Measurements from ENCODE around the gene ZNF804A.

ZNF804A gene

DNA sequence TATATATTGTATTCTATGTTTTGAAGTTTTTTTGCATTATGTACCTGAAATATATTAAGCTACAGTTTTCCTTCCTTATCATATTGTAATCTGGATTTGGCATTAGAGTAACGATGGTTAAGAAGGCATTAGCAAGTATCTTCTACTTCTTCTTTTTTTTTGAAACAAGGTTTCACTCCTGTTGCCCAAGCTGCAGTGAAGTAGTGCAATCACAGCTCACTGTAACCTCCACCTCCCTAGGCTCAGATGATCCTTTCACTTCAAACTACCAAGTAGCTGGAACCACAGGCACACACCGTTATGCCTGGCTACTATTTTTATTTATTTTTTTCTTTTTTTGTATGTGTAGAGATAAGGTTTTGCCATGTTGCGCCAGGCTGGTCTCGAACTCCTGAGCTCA lies 201.1 kb downstream of the ZNF804A start:
- no peaks in the 10 kb centered on the region for H3K36me3 ChIP-seq (ENCODE audit: control insufficient read depth in 1 of 2, insufficient read depth in 2 of 2, low read depth in 1 of 2, low read length in 2 of 2)
- no peak overlapping the region for H3K4ac ChIP-seq (ENCODE audit: low read depth in 1 of 2, low read length in 2 of 2)
- no peak overlapping the region for H4K91ac ChIP-seq (ENCODE audit: low read length)
- no peaks in the 10 kb centered on the region for H3K9me3 ChIP-seq (ENCODE audit: control insufficient read depth, low read length)
- no peak overlapping the region for H3K4me2 ChIP-seq (ENCODE audit: low read length, poor library complexity, severe bottlenecking)
- DNase-seq, result no peak
- no peak overlapping the region for H2AK5ac ChIP-seq (ENCODE audit: low read length, severe bottlenecking)
- no peaks in the 10 kb centered on the region for H3K79me1 ChIP-seq (replicated peaks; ENCODE audit: low read length, poor library complexity, severe bottlenecking)
- no peak overlapping the region for H2BK120ac ChIP-seq (ENCODE audit: low read depth, low read length)
- H2AFZ ChIP-seq (ENCODE audit: low read depth, low read length), result no peak overlapping the region
- no peak overlapping the region for H3K4me3 ChIP-seq (ENCODE audit: insufficient read depth in 1 of 2, low read depth in 1 of 2, low read length in 2 of 2)
- no peak overlapping the region for H4K8ac ChIP-seq (ENCODE audit: low read length)
- no peak overlapping the region for H2BK15ac ChIP-seq (ENCODE audit: low read depth, poor library complexity, severe bottlenecking)
- no peak overlapping the region for H3K27ac ChIP-seq (ENCODE audit: low read length, poor library complexity, severe bottlenecking)
- H3K14ac ChIP-seq (ENCODE audit: low read length in 2 of 2), result no peak overlapping the region
- 98% methylated on average over 3 of the region's 4 CpGs for WGBS
- H3K23ac ChIP-seq (ENCODE audit: low read length in 2 of 2), result no peak overlapping the region
- H3K27me3 ChIP-seq (ENCODE audit: control insufficient read depth in 1 of 2, insufficient read depth in 1 of 2, low read length in 2 of 2), result no peaks in the 10 kb centered on the region
- H3K9ac ChIP-seq (ENCODE audit: low read length), result no peak overlapping the region
- no peak overlapping the region for H3K18ac ChIP-seq (ENCODE audit: low read depth in 1 of 2, low read length in 2 of 2)
- H2BK12ac ChIP-seq (ENCODE audit: low read length in 2 of 2), result no peak overlapping the region
- H3K4me1 ChIP-seq (ENCODE audit: control insufficient read depth, insufficient read depth, low read depth, low read length), result no peaks in the 10 kb centered on the region
- H2BK5ac ChIP-seq (ENCODE audit: low read depth, low read length, poor library complexity, severe bottlenecking), result no peak overlapping the region

DNA sequence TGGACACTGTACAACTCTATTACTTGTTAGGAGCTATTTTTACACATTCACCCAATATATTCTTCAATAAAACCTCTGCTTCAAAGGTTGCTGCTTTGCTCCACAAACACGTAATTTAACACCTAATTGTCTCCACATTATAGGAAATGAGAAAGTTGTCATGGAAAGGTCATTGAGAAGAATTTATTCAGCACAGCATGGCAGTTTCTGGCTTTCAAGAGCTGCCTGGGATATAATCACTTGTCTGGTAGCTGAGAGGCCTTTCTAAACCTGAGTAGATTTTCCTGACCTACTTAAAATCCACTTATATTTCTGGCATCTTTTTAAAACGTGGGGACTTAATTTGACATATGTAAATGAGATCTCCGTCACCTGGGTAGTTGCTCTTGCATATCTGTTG lies 216.1 kb downstream of the ZNF804A start:
- Histone ChIP-seq H3K9me3 (ENCODE audit: control insufficient read depth, low read length) (peaks cover 8% of the 10 kb centered on the region), H2BK12ac (ENCODE audit: low read length in 2 of 2) (no peak overlapping the region), H3K4ac (ENCODE audit: low read depth in 1 of 2, low read length in 2 of 2) (no peak overlapping the region), H2BK120ac (ENCODE audit: low read depth, low read length) (no peak overlapping the region), H3K79me1 (replicated peaks; ENCODE audit: low read length, poor library complexity, severe bottlenecking) (no peaks in the 10 kb centered on the region), H3K9ac (ENCODE audit: low read length) (no peak overlapping the region), H2BK5ac (ENCODE audit: low read depth, low read length, poor library complexity, severe bottlenecking) (no peak overlapping the region), H3K4me3 (ENCODE audit: insufficient read depth in 1 of 2, low read depth in 1 of 2, low read length in 2 of 2) (no peak overlapping the region), H4K8ac (ENCODE audit: low read length) (no peak overlapping the region), H3K14ac (ENCODE audit: low read length in 2 of 2) (no peak overlapping the region), H3K4me1 (ENCODE audit: control insufficient read depth, insufficient read depth, low read depth, low read length) (no peaks in the 10 kb centered on the region), H3K23ac (ENCODE audit: low read length in 2 of 2) (no peak overlapping the region), H3K36me3 (ENCODE audit: control insufficient read depth in 1 of 2, insufficient read depth in 2 of 2, low read depth in 1 of 2, low read length in 2 of 2) (no peaks in the 10 kb centered on the region), H3K4me2 (ENCODE audit: low read length, poor library complexity, severe bottlenecking) (no peak overlapping the region), H3K27ac (ENCODE audit: low read length, poor library complexity, severe bottlenecking) (no peak overlapping the region), H2BK15ac (ENCODE audit: low read depth, poor library complexity, severe bottlenecking) (no peak overlapping the region), H4K91ac (ENCODE audit: low read length) (no peak overlapping the region), H3K27me3 (ENCODE audit: control insufficient read depth in 1 of 2, insufficient read depth in 1 of 2, low read length in 2 of 2) (no peaks in the 10 kb centered on the region), H2AK5ac (ENCODE audit: low read length, severe bottlenecking) (no peak overlapping the region), H3K18ac (ENCODE audit: low read depth in 1 of 2, low read length in 2 of 2) (no peak overlapping the region), H2AFZ (ENCODE audit: low read depth, low read length) (no peak overlapping the region)
- 71% methylated on average over 2 of the region's 3 CpGs for WGBS
- no peak for DNase-seq

DNA sequence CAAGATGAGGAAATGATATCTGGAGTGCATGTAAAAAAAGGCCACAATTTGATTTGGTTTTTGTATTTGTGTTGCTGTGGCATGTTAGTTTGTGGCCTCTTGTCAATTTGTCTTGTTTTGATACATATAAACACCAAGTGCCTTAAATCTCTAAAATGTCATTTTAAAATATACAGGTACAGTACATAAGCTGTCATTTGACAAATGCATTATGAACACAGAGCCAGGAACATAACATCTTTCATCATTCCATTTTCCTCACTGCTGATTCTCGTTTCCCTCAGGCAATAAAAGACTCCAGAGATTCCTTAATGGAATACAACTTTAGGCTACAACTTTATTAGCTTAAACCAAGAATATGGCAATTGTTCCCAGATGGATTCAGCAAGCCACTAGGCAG lies 217.5 kb downstream of the ZNF804A start:
- Histone ChIP-seq H3K4ac (ENCODE audit: low read depth in 1 of 2, low read length in 2 of 2) (no peak overlapping the region), H2BK12ac (ENCODE audit: low read length in 2 of 2) (no peak overlapping the region), H2BK120ac (ENCODE audit: low read depth, low read length) (no peak overlapping the region)

GRCh38 chr2:184824597-184824996 lies 226.3 kb downstream of the ZNF804A start:
- no peak overlapping the region for H3K27ac ChIP-seq (ENCODE audit: low read length, poor library complexity, severe bottlenecking)
- no peaks in the 10 kb centered on the region for H3K4me1 ChIP-seq (ENCODE audit: control insufficient read depth, insufficient read depth, low read depth, low read length)
- H3K4me2 ChIP-seq (ENCODE audit: low read length, poor library complexity, severe bottlenecking), result no peak overlapping the region
- H3K4ac ChIP-seq (ENCODE audit: low read depth in 1 of 2, low read length in 2 of 2), result no peak overlapping the region
- H4K91ac ChIP-seq (ENCODE audit: low read length), result no peak overlapping the region
- WGBS, result 79% methylated on average over 2 of the region's 2 CpGs
- no peak overlapping the region for H2BK15ac ChIP-seq (ENCODE audit: low read depth, poor library complexity, severe bottlenecking)
- no peak overlapping the region for H3K4me3 ChIP-seq (ENCODE audit: insufficient read depth in 1 of 2, low read depth in 1 of 2, low read length in 2 of 2)
- H3K9ac ChIP-seq (ENCODE audit: low read length), result no peak overlapping the region
- no peak overlapping the region for H2AFZ ChIP-seq (ENCODE audit: low read depth, low read length)
- no peaks in the 10 kb centered on the region for H3K9me3 ChIP-seq (ENCODE audit: control insufficient read depth, low read length)
- H4K8ac ChIP-seq (ENCODE audit: low read length), result no peak overlapping the region
- no peak overlapping the region for H2AK5ac ChIP-seq (ENCODE audit: low read length, severe bottlenecking)
- H3K36me3 ChIP-seq (ENCODE audit: control insufficient read depth in 1 of 2, insufficient read depth in 2 of 2, low read depth in 1 of 2, low read length in 2 of 2), result no peaks in the 10 kb centered on the region
- no peak overlapping the region for H2BK120ac ChIP-seq (ENCODE audit: low read depth, low read length)
- DNase-seq, result no peak
- no peaks in the 10 kb centered on the region for H3K27me3 ChIP-seq (ENCODE audit: control insufficient read depth in 1 of 2, insufficient read depth in 1 of 2, low read length in 2 of 2)
- no peak overlapping the region for H3K23ac ChIP-seq (ENCODE audit: low read length in 2 of 2)
- H3K14ac ChIP-seq (ENCODE audit: low read length in 2 of 2), result no peak overlapping the region
- H2BK12ac ChIP-seq (ENCODE audit: low read length in 2 of 2), result no peak overlapping the region
- H3K79me1 ChIP-seq (replicated peaks; ENCODE audit: low read length, poor library complexity, severe bottlenecking), result no peaks in the 10 kb centered on the region
- H2BK5ac ChIP-seq (ENCODE audit: low read depth, low read length, poor library complexity, severe bottlenecking), result no peak overlapping the region
- no peak overlapping the region for H3K18ac ChIP-seq (ENCODE audit: low read depth in 1 of 2, low read length in 2 of 2)

More for the DNA sequence above, 217.5 kb downstream of the ZNF804A start:
- H2AK5ac ChIP-seq (ENCODE audit: low read length, severe bottlenecking), result no peak overlapping the region
- DNase-seq, result no peak
- H3K27me3 ChIP-seq (ENCODE audit: control insufficient read depth in 1 of 2, insufficient read depth in 1 of 2, low read length in 2 of 2), result no peaks in the 10 kb centered on the region
- no peak overlapping the region for H2AFZ ChIP-seq (ENCODE audit: low read depth, low read length)
- no peak overlapping the region for H4K91ac ChIP-seq (ENCODE audit: low read length)
- H3K9ac ChIP-seq (ENCODE audit: low read length), result no peak overlapping the region
- no peak overlapping the region for H3K27ac ChIP-seq (ENCODE audit: low read length, poor library complexity, severe bottlenecking)
- H3K4me3 ChIP-seq (ENCODE audit: insufficient read depth in 1 of 2, low read depth in 1 of 2, low read length in 2 of 2), result no peak overlapping the region
- no peaks in the 10 kb centered on the region for H3K36me3 ChIP-seq (ENCODE audit: control insufficient read depth in 1 of 2, insufficient read depth in 2 of 2, low read depth in 1 of 2, low read length in 2 of 2)
- H3K18ac ChIP-seq (ENCODE audit: low read depth in 1 of 2, low read length in 2 of 2), result no peak overlapping the region
- 83% methylated on average over 1 of the region's 1 CpG for WGBS
- no peaks in the 10 kb centered on the region for H3K4me1 ChIP-seq (ENCODE audit: control insufficient read depth, insufficient read depth, low read depth, low read length)
- H4K8ac ChIP-seq (ENCODE audit: low read length), result no peak overlapping the region
- H3K79me1 ChIP-seq (replicated peaks; ENCODE audit: low read length, poor library complexity, severe bottlenecking), result no peaks in the 10 kb centered on the region
- no peak overlapping the region for H2BK15ac ChIP-seq (ENCODE audit: low read depth, poor library complexity, severe bottlenecking)
- H3K23ac ChIP-seq (ENCODE audit: low read length in 2 of 2), result no peak overlapping the region
- H3K14ac ChIP-seq (ENCODE audit: low read length in 2 of 2), result no peak overlapping the region
- no peak overlapping the region for H3K4me2 ChIP-seq (ENCODE audit: low read length, poor library complexity, severe bottlenecking)
- H3K9me3 ChIP-seq (ENCODE audit: control insufficient read depth, low read length), result peaks cover 8% of the 10 kb centered on the region
- no peak overlapping the region for H2BK5ac ChIP-seq (ENCODE audit: low read depth, low read length, poor library complexity, severe bottlenecking)

Data from mesenchymal stem cell (in vitro differentiated cells and primary cell).